Measurements from ENCODE around the gene LYRM9.

The LYRM9 gene

DNA sequence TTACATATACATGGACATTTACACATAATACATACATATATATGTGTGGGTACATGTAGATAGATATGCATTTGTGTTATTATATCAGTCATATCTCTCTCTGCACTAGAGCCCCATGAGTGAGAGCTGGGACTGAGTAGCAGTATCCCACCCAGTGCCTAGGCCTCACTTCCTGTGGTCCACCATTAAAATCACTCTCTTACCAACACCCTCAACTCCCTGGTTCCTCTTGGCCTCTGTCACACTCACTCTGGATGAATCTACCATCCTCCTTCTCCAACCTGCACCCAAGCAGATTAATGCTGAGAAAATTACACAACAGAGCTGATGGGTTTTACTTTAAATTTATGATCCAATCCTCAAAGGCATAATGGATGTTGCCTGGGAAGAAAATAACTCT lies 4.9 kb upstream of the LYRM9 start:
- TF ChIP-seq, protein P1, sequence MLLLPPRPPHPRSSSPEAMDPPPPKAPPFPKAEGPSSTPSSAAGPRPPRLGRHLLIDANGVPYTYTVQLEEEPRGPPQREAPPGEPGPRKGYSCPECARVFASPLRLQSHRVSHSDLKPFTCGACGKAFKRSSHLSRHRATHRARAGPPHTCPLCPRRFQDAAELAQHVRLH (tag by site-specific recombination; IDR thresholded peaks at IDR 0.05), result no peak
- TF ChIP-seq, protein P2, sequence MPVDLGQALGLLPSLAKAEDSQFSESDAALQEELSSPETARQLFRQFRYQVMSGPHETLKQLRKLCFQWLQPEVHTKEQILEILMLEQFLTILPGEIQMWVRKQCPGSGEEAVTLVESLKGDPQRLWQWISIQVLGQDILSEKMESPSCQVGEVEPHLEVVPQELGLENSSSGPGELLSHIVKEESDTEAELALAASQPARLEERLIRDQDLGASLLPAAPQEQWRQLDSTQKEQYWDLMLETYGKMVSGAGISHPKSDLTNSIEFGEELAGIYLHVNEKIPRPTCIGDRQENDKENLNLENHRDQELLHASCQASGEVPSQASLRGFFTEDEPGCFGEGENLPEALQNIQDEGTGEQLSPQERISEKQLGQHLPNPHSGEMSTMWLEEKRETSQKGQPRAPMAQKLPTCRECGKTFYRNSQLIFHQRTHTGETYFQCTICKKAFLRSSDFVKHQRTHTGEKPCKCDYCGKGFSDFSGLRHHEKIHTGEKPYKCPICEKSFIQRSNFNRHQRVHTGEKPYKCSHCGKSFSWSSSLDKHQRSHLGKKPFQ (tag by site-specific recombination; IDR thresholded peaks at IDR 0.05), result no peak
- TF ChIP-seq, protein P3, sequence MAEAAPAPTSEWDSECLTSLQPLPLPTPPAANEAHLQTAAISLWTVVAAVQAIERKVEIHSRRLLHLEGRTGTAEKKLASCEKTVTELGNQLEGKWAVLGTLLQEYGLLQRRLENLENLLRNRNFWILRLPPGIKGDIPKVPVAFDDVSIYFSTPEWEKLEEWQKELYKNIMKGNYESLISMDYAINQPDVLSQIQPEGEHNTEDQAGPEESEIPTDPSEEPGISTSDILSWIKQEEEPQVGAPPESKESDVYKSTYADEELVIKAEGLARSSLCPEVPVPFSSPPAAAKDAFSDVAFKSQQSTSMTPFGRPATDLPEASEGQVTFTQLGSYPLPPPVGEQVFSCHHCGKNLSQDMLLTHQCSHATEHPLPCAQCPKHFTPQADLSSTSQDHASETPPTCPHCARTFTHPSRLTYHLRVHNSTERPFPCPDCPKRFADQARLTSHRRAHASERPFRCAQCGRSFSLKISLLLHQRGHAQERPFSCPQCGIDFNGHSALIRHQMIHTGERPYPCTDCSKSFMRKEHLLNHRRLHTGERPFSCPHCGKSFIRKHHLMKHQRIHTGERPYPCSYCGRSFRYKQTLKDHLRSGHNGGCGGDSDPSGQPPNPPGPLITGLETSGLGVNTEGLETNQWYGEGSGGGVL (tag by site-specific recombination; IDR thresholded peaks at IDR 0.05), result no peak
- TF ChIP-seq ZNF561 (tag by site-specific recombination; IDR thresholded peaks at IDR 0.05; ENCODE audit: borderline replicate concordance), result no peak
- TF ChIP-seq, protein P4, sequence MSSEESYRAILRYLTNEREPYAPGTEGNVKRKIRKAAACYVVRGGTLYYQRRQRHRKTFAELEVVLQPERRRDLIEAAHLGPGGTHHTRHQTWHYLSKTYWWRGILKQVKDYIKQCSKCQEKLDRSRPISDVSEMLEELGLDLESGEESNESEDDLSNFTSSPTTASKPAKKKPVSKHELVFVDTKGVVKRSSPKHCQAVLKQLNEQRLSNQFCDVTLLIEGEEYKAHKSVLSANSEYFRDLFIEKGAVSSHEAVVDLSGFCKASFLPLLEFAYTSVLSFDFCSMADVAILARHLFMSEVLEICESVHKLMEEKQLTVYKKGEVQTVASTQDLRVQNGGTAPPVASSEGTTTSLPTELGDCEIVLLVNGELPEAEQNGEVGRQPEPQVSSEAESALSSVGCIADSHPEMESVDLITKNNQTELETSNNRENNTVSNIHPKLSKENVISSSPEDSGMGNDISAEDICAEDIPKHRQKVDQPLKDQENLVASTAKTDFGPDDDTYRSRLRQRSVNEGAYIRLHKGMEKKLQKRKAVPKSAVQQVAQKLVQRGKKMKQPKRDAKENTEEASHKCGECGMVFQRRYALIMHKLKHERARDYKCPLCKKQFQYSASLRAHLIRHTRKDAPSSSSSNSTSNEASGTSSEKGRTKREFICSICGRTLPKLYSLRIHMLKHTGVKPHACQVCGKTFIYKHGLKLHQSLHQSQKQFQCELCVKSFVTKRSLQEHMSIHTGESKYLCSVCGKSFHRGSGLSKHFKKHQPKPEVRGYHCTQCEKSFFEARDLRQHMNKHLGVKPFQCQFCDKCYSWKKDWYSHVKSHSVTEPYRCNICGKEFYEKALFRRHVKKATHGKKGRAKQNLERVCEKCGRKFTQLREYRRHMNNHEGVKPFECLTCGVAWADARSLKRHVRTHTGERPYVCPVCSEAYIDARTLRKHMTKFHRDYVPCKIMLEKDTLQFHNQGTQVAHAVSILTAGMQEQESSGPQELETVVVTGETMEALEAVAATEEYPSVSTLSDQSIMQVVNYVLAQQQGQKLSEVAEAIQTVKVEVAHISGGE (tag by site-specific recombination; conservative IDR thresholded peaks at IDR 0.05; ENCODE audit: low read depth), result no peak
- Histone ChIP-seq H3K4me3 (ENCODE audit: low read depth, low read length) (no peak overlapping the region), H3K36me3 (ENCODE audit: control insufficient read depth in 2 of 2, insufficient read depth in 1 of 2, low read length in 2 of 2) (no peaks in the 10 kb centered on the region), H3K27ac (ENCODE audit: extremely low read depth, low read depth, low read length) (no peak overlapping the region), H3K4me1 (ENCODE audit: control insufficient read depth, insufficient read depth, low read length) (no peaks in the 10 kb centered on the region), H3K9me3 (ENCODE audit: control insufficient read depth, insufficient read depth, low read depth, low read length) (no peaks in the 10 kb centered on the region)
- ChIA-PET POLR2A (interaction anchor here (0.6 kb wide), 1 partner anchor 415 kb away, joined by 3 read pairs; no protein-coding TSS in a partner anchor), CTCF (interaction anchor here (0.6 kb wide), 1 partner anchor 154 kb away, joined by 3 read pairs; no protein-coding TSS in a partner anchor)

DNA sequence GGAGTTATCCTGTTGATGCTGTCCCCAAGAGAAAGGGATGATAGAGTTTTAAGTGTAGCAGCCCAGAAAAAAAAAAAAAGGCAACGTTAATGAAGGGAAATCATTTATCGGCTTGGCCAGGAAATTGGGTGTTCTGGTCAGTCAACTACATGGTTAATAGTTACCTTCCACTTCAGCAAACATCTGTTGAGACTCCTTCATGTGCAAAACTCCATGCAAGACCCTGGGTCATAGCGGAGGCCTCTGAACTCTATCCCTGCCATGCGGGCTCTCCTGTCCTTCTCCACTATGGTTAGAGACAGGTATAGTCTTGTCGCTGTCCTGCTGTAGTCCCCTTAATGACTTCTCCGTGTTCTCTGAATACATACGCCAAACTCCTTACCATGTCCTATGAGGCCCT lies 3.5 kb upstream of the LYRM9 start:
- no peaks in the 10 kb centered on the region for H3K36me3 ChIP-seq (ENCODE audit: control insufficient read depth in 2 of 2, insufficient read depth in 1 of 2, low read length in 2 of 2)
- H3K4me3 ChIP-seq (ENCODE audit: low read depth, low read length), result no peak overlapping the region
- no peak overlapping the region for H3K27ac ChIP-seq (ENCODE audit: extremely low read depth, low read depth, low read length)
- no peaks in the 10 kb centered on the region for H3K4me1 ChIP-seq (ENCODE audit: control insufficient read depth, insufficient read depth, low read length)
- H3K9me3 ChIP-seq (ENCODE audit: control insufficient read depth, insufficient read depth, low read depth, low read length), result no peaks in the 10 kb centered on the region
- ChIA-PET CTCF (no interaction called here), POLR2A (no interaction called here)
- TF ChIP-seq MEIS1 (CRISPR knock-in tag; IDR thresholded peaks at IDR 0.05; ENCODE audit: borderline replicate concordance), result no peak
- TF ChIP-seq, protein P5, sequence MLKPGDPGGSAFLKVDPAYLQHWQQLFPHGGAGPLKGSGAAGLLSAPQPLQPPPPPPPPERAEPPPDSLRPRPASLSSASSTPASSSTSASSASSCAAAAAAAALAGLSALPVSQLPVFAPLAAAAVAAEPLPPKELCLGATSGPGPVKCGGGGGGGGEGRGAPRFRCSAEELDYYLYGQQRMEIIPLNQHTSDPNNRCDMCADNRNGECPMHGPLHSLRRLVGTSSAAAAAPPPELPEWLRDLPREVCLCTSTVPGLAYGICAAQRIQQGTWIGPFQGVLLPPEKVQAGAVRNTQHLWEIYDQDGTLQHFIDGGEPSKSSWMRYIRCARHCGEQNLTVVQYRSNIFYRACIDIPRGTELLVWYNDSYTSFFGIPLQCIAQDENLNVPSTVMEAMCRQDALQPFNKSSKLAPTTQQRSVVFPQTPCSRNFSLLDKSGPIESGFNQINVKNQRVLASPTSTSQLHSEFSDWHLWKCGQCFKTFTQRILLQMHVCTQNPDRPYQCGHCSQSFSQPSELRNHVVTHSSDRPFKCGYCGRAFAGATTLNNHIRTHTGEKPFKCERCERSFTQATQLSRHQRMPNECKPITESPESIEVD (tag by site-specific recombination; IDR thresholded peaks at IDR 0.05), result no peak
- TF ChIP-seq, protein P6, sequence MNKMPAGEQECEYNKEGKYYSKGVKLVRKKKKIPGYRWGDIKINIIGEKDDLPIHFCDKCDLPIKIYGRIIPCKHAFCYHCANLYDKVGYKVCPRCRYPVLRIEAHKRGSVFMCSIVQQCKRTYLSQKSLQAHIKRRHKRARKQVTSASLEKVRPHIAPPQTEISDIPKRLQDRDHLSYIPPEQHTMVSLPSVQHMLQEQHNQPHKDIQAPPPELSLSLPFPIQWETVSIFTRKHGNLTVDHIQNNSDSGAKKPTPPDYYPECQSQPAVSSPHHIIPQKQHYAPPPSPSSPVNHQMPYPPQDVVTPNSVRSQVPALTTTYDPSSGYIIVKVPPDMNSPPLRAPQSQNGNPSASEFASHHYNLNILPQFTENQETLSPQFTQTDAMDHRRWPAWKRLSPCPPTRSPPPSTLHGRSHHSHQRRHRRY (tag by site-specific recombination; IDR thresholded peaks at IDR 0.05), result no peak
- TF ChIP-seq ZNF112 (tag by site-specific recombination; IDR thresholded peaks at IDR 0.05), result no peak
- TF ChIP-seq ZNF596 (tag by site-specific recombination; IDR thresholded peaks at IDR 0.05), result no peak
- no peak for TF ChIP-seq FEZF1 (tag by site-specific recombination; IDR thresholded peaks at IDR 0.05)
- TF ChIP-seq OSR2 (tag by site-specific recombination; IDR thresholded peaks at IDR 0.05), result no peak
- TF ChIP-seq, protein P7, sequence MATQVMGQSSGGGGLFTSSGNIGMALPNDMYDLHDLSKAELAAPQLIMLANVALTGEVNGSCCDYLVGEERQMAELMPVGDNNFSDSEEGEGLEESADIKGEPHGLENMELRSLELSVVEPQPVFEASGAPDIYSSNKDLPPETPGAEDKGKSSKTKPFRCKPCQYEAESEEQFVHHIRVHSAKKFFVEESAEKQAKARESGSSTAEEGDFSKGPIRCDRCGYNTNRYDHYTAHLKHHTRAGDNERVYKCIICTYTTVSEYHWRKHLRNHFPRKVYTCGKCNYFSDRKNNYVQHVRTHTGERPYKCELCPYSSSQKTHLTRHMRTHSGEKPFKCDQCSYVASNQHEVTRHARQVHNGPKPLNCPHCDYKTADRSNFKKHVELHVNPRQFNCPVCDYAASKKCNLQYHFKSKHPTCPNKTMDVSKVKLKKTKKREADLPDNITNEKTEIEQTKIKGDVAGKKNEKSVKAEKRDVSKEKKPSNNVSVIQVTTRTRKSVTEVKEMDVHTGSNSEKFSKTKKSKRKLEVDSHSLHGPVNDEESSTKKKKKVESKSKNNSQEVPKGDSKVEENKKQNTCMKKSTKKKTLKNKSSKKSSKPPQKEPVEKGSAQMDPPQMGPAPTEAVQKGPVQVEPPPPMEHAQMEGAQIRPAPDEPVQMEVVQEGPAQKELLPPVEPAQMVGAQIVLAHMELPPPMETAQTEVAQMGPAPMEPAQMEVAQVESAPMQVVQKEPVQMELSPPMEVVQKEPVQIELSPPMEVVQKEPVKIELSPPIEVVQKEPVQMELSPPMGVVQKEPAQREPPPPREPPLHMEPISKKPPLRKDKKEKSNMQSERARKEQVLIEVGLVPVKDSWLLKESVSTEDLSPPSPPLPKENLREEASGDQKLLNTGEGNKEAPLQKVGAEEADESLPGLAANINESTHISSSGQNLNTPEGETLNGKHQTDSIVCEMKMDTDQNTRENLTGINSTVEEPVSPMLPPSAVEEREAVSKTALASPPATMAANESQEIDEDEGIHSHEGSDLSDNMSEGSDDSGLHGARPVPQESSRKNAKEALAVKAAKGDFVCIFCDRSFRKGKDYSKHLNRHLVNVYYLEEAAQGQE (tag by site-specific recombination; IDR thresholded peaks at IDR 0.05), result no peak
- TF ChIP-seq, protein P8, sequence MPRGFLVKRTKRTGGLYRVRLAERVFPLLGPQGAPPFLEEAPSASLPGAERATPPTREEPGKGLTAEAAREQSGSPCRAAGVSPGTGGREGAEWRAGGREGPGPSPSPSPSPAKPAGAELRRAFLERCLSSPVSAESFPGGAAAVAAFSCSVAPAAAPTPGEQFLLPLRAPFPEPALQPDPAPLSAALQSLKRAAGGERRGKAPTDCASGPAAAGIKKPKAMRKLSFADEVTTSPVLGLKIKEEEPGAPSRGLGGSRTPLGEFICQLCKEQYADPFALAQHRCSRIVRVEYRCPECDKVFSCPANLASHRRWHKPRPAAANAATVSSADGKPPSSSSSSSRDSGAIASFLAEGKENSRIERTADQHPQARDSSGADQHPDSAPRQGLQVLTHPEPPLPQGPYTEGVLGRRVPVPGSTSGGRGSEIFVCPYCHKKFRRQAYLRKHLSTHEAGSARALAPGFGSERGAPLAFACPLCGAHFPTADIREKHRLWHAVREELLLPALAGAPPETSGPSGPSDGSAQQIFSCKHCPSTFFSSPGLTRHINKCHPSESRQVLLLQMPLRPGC (tag by site-specific recombination; IDR thresholded peaks at IDR 0.05), result no peak
- no peak for TF ChIP-seq ZNF624 (tag by site-specific recombination; IDR thresholded peaks at IDR 0.05)
- TF ChIP-seq ZNF560 (tag by site-specific recombination; IDR thresholded peaks at IDR 0.05; ENCODE audit: borderline replicate concordance), result no peak
- no peak for TF ChIP-seq ZNF157 (tag by site-specific recombination; IDR thresholded peaks at IDR 0.05)
- TF ChIP-seq SCRT1 (tag by site-specific recombination; IDR thresholded peaks at IDR 0.05; ENCODE audit: borderline replicate concordance), result no peak

Data from HEK293 (cell line).